ENCODE data around the gene NDST4.

GRCh38 chr4:114782415-114783214, 330.8 kb downstream of the NDST4 start:
- TF ChIP-seq EZH2phosphoT487 (IDR thresholded peaks at IDR 0.05) (no peak), CTCF (IDR thresholded peaks at IDR 0.05) (no peak), EZH2 (IDR thresholded peaks at IDR 0.05) (no peak)
